WERI-Rb-1 (cell line): Measurements from ENCODE around the gene MCAT.

Experiments used
- DNase-seq: peaks from one replicate; pipeline ENCODE4 v3.0.0-alpha.2; 2020
- H3K27ac ChIP-seq: fragments of 250-450 bp; sonication (Bioruptor Pico); 2 replicates; pipeline ENCODE4 v1.5.1; 2020; ENCODE audit warnings: mild to moderate bottlenecking, moderate library complexity
- H3K27me3 ChIP-seq: fragments of 250-450 bp; sonication (Bioruptor Pico); 2 replicates; pipeline ENCODE4 v1.5.1; 2021; ENCODE audit warnings: mild to moderate bottlenecking, low read depth, moderate library complexity; ENCODE audit not compliant: insufficient read depth, severe bottlenecking
- H3K36me3 ChIP-seq: fragments of 250-450 bp; sonication (Bioruptor Pico); 2 replicates; pipeline ENCODE4 v1.5.1; 2020; ENCODE audit warnings: mild to moderate bottlenecking, moderate library complexity
- H3K4me3 ChIP-seq: 2 replicates; pipeline ENCODE4 v1.5.1; 2011; ENCODE audit warnings: low read depth, mild to moderate bottlenecking, control low read depth, low read length
- H3K9me3 ChIP-seq: fragments of 250-450 bp; sonication (Bioruptor Pico); 2 replicates; pipeline ENCODE4 v1.5.1; 2021; ENCODE audit warnings: mild to moderate bottlenecking, moderate library complexity; ENCODE audit not compliant: severe bottlenecking
- CTCF ChIP-seq: IDR thresholded peaks from 2 replicates; pipeline ENCODE4 v1.5.1; 2011; ENCODE audit warnings: low read depth, mild to moderate bottlenecking, control low read depth, inconsistent platforms, low read length

The MCAT gene

GRCh38 chr22:43171019-43171491 lies 27.9 kb upstream of the MCAT start:
- H3K36me3 ChIP-seq: peaks cover 67% of the 10 kb centered on the region

GRCh38 chr22:43170131-43170480 lies 26.9 kb upstream of the MCAT start:
- no peak for DNase-seq
- no peak overlapping the region for H3K4me3 ChIP-seq
- H3K9me3 ChIP-seq: no peaks in the 10 kb centered on the region
- no peak overlapping the region for H3K27ac ChIP-seq
- H3K27me3 ChIP-seq: no peaks in the 10 kb centered on the region
- no peak for TF ChIP-seq CTCF
- peaks cover 64% of the 10 kb centered on the region for H3K36me3 ChIP-seq

More at GRCh38 chr22:43171019-43171491, 27.9 kb upstream of the MCAT start:
- Histone ChIP-seq H3K27ac (no peak overlapping the region), H3K27me3 (no peaks in the 10 kb centered on the region), H3K4me3 (no peak overlapping the region), H3K9me3 (no peaks in the 10 kb centered on the region)
- DNase-seq: no peak
- no peak for TF ChIP-seq CTCF

- Histone ChIP-seq H3K27ac (no peak overlapping the region), H3K9me3 (no peaks in the 10 kb centered on the region), H3K27me3 (no peaks in the 10 kb centered on the region), H3K36me3 (peaks cover 58% of the 10 kb centered on the region), H3K4me3 (no peak overlapping the region)
- no peak for TF ChIP-seq CTCF
- no peak for DNase-seq
Observed at GRCh38 chr22:43169310-43170130, 26.3 kb upstream of the MCAT start.

- Histone ChIP-seq H3K9me3 (no peaks in the 10 kb centered on the region), H3K4me3 (no peak overlapping the region), H3K36me3 (peaks cover 50% of the 10 kb centered on the region), H3K27ac (no peak overlapping the region), H3K27me3 (no peaks in the 10 kb centered on the region)
- no peak for DNase-seq
- TF ChIP-seq CTCF: no peak
Observed at GRCh38 chr22:43168471-43169309, 25.5 kb upstream of the MCAT start.

GRCh38 chr22:43167001-43167589 lies 23.9 kb upstream of the MCAT start:
- no peaks in the 10 kb centered on the region for H3K27me3 ChIP-seq
- peaks cover 35% of the 10 kb centered on the region for H3K36me3 ChIP-seq
- DNase-seq: no peak
- TF ChIP-seq CTCF: no peak
- no peaks in the 10 kb centered on the region for H3K9me3 ChIP-seq
- H3K27ac ChIP-seq: no peak overlapping the region
- H3K4me3 ChIP-seq: no peak overlapping the region
